Measurements from ENCODE around the gene PPIL4. TPM values are rescaled to one million over a fixed set of nuclear protein-coding genes. Genes with fewer than 3 reads are reported as not detected.
"Not testable (repeated sequence)": the region's sequence is repeated elsewhere in the genome, so short reads cannot be mapped to it uniquely, and the experiment has no call there.

Gene PPIL4
- total RNA-seq, 1 donor from 2014 or later = 15.7 TPM

- DNase-seq = no peak
- Histone ChIP-seq H3K27me3 (ENCODE audit: low read depth) (peaks cover 52% of the 10 kb centered on the region), H3K27ac (replicated peaks) (no peak overlapping the region), H3K4me3 (no peak overlapping the region), H3K36me3 (no peaks in the 10 kb centered on the region), H3K9me3 (replicated peaks) (no peaks in the 10 kb centered on the region), H3K4me1 (peaks cover 7% of the 10 kb centered on the region)
- TF ChIP-seq, protein P1, sequence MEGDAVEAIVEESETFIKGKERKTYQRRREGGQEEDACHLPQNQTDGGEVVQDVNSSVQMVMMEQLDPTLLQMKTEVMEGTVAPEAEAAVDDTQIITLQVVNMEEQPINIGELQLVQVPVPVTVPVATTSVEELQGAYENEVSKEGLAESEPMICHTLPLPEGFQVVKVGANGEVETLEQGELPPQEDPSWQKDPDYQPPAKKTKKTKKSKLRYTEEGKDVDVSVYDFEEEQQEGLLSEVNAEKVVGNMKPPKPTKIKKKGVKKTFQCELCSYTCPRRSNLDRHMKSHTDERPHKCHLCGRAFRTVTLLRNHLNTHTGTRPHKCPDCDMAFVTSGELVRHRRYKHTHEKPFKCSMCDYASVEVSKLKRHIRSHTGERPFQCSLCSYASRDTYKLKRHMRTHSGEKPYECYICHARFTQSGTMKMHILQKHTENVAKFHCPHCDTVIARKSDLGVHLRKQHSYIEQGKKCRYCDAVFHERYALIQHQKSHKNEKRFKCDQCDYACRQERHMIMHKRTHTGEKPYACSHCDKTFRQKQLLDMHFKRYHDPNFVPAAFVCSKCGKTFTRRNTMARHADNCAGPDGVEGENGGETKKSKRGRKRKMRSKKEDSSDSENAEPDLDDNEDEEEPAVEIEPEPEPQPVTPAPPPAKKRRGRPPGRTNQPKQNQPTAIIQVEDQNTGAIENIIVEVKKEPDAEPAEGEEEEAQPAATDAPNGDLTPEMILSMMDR (IDR thresholded peaks at IDR 0.05; ENCODE audit: borderline replicate concordance) = no peak
- intact Hi-C loops (cut with micrococcal nuclease) = no loop called here
Measured at GRCh38 chr6:149468179-149468578, 77.7 kb downstream of the PPIL4 start.

GRCh38 chr6:149467265-149467664 is 78.6 kb downstream of the PPIL4 start:
- TF ChIP-seq, protein P1 (IDR thresholded peaks at IDR 0.05; ENCODE audit: borderline replicate concordance) = no peak

GRCh38 chr6:149464411-149464810 is 81.4 kb downstream of the PPIL4 start:
- Histone ChIP-seq H3K27me3 (ENCODE audit: low read depth) (peaks cover 65% of the 10 kb centered on the region), H3K4me1 (no peaks in the 10 kb centered on the region), H3K4me3 (no peak overlapping the region), H3K36me3 (no peaks in the 10 kb centered on the region), H3K9me3 (replicated peaks) (no peaks in the 10 kb centered on the region), H3K27ac (replicated peaks) (no peak overlapping the region)
- no peak for DNase-seq
- TF ChIP-seq, protein P1 (IDR thresholded peaks at IDR 0.05; ENCODE audit: borderline replicate concordance) = no peak
- intact Hi-C loops (cut with micrococcal nuclease) = no loop called here

More at GRCh38 chr6:149467265-149467664, 78.6 kb downstream of the PPIL4 start:
- H3K27me3 ChIP-seq (ENCODE audit: low read depth) = peaks cover 56% of the 10 kb centered on the region
- no peaks in the 10 kb centered on the region for H3K36me3 ChIP-seq
- H3K9me3 ChIP-seq (replicated peaks) = no peaks in the 10 kb centered on the region
- H3K27ac ChIP-seq (replicated peaks) = no peak overlapping the region
- no peak overlapping the region for H3K4me3 ChIP-seq
- no peaks in the 10 kb centered on the region for H3K4me1 ChIP-seq
- intact Hi-C loops (cut with micrococcal nuclease) = no loop called here
- DNase-seq = no peak

- no peaks in the 10 kb centered on the region for H3K36me3 ChIP-seq
- TF ChIP-seq, protein P1 (IDR thresholded peaks at IDR 0.05; ENCODE audit: borderline replicate concordance) = no peak
- no peak overlapping the region for H3K27ac ChIP-seq (replicated peaks)
- no peak overlapping the region for H3K4me3 ChIP-seq
- intact Hi-C loops (cut with micrococcal nuclease) = no loop called here
- no peak for DNase-seq
- H3K27me3 ChIP-seq (ENCODE audit: low read depth) = peaks cover 68% of the 10 kb centered on the region
- H3K4me1 ChIP-seq = no peaks in the 10 kb centered on the region
- H3K9me3 ChIP-seq (replicated peaks) = no peaks in the 10 kb centered on the region
Measured at GRCh38 chr6:149463781-149464180, 82.1 kb downstream of the PPIL4 start.

- H3K27me3 ChIP-seq (ENCODE audit: low read depth) = peaks cover 65% of the 10 kb centered on the region
- DNase-seq; H3K4me3 ChIP-seq; H3K4me1 ChIP-seq; H3K27ac ChIP-seq (replicated peaks); H3K9me3 ChIP-seq (replicated peaks); intact Hi-C loops (cut with micrococcal nuclease); H3K36me3 ChIP-seq: not testable (repeated sequence)
Measured at GRCh38 chr6:149462712-149463111, 83.1 kb downstream of the PPIL4 start.

GRCh38 chr6:149461670-149462069 is 84.2 kb downstream of the PPIL4 start:
- peaks cover 18% of the 10 kb centered on the region for H3K4me1 ChIP-seq
- H3K27me3 ChIP-seq (ENCODE audit: low read depth) = peaks cover 55% of the 10 kb centered on the region
- intact Hi-C loops (cut with micrococcal nuclease) = no loop called here

GRCh38 chr6:149460249-149460648 is 85.6 kb downstream of the PPIL4 start:
- H3K27ac ChIP-seq (replicated peaks); H3K36me3 ChIP-seq; H3K4me3 ChIP-seq; DNase-seq; H3K9me3 ChIP-seq (replicated peaks); intact Hi-C loops (cut with micrococcal nuclease): not testable (repeated sequence)
- H3K27me3 ChIP-seq (ENCODE audit: low read depth) = peaks cover 44% of the 10 kb centered on the region
- peaks cover 30% of the 10 kb centered on the region for H3K4me1 ChIP-seq

More at GRCh38 chr6:149461670-149462069, 84.2 kb downstream of the PPIL4 start:
- no peak overlapping the region for H3K4me3 ChIP-seq
- DNase-seq = no peak
- no peaks in the 10 kb centered on the region for H3K9me3 ChIP-seq (replicated peaks)
- no peak overlapping the region for H3K27ac ChIP-seq (replicated peaks)
- TF ChIP-seq, protein P1 (IDR thresholded peaks at IDR 0.05; ENCODE audit: borderline replicate concordance) = no peak
- no peaks in the 10 kb centered on the region for H3K36me3 ChIP-seq
